ENCODE results near the gene CFAP61. TPM values are rescaled to one million over a fixed set of nuclear protein-coding genes. Genes with fewer than 3 reads are reported as not detected.
A peak's percentile ranks its signal among the peaks of the same experiment; 100 is the strongest.

CFAP61 gene
- total and polyA plus RNA-seq, 7 donors, result 8.3 to 59.4 (median 24.5) TPM

DNA sequence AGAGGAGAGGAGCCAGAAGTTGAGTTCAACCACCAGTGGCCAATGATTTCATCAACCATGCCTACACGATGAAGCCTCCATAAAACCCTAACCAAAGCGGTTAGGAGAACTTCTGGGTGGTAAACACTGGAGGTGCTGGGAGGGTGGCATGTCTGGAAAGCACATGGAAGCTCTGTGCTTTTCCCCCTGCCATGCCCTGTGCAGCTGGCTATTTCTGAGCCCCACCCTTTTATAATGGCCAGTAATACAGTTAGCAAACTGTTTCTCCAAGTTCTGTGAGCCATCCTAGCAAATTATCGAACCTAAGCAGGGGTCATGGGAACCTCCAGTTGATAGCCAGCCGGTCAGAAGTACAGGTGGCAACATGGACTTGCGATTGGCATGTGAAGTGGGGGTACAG, 167.8 kb downstream of the CFAP61 start:
- Histone ChIP-seq H3K27ac (no peak overlapping the region), H3K36me3 (ENCODE audit: insufficient read depth in 1 of 2, low read depth in 1 of 2) (no peaks in the 10 kb centered on the region), H3K4me3 (no peak overlapping the region), H3K27me3 (ENCODE audit: insufficient read depth in 3 of 3, low read length in 2 of 3) (no peaks in the 10 kb centered on the region), H3K4me1 (peaks cover 16% of the 10 kb centered on the region), H3K9me3 (no peaks in the 10 kb centered on the region)
- TF ChIP-seq, protein P1, sequence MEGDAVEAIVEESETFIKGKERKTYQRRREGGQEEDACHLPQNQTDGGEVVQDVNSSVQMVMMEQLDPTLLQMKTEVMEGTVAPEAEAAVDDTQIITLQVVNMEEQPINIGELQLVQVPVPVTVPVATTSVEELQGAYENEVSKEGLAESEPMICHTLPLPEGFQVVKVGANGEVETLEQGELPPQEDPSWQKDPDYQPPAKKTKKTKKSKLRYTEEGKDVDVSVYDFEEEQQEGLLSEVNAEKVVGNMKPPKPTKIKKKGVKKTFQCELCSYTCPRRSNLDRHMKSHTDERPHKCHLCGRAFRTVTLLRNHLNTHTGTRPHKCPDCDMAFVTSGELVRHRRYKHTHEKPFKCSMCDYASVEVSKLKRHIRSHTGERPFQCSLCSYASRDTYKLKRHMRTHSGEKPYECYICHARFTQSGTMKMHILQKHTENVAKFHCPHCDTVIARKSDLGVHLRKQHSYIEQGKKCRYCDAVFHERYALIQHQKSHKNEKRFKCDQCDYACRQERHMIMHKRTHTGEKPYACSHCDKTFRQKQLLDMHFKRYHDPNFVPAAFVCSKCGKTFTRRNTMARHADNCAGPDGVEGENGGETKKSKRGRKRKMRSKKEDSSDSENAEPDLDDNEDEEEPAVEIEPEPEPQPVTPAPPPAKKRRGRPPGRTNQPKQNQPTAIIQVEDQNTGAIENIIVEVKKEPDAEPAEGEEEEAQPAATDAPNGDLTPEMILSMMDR (IDR thresholded peaks at IDR 0.05), result no peak
- intact Hi-C loops (cut with DNase I), result no loop called here
- ATAC-seq (no peak), DNase-seq (no peak)
- 86 to 88% (median 86%) methylated on average over 5 of the region's 5 CpGs for WGBS, 3 donors

GRCh38 chr20:20223981-20224380, 171.6 kb downstream of the CFAP61 start:
- no peak for DNase-seq
- intact Hi-C loops (cut with DNase I), result no loop called here
- H3K36me3 ChIP-seq (ENCODE audit: insufficient read depth in 1 of 2, low read depth in 1 of 2), result no peaks in the 10 kb centered on the region
- peaks cover 8% of the 10 kb centered on the region for H3K9me3 ChIP-seq
- H3K27ac ChIP-seq, result no peak overlapping the region
- H3K4me1 ChIP-seq, result peaks cover 14% of the 10 kb centered on the region
- TF ChIP-seq, protein P1 (IDR thresholded peaks at IDR 0.05), result no peak
- H3K27me3 ChIP-seq (ENCODE audit: insufficient read depth in 3 of 3, low read length in 2 of 3), result no peaks in the 10 kb centered on the region
- 85 to 88% (median 87%) methylated on average over 5 of the region's 5 CpGs for WGBS, 3 donors
- H3K4me3 ChIP-seq, result no peak overlapping the region
- no peak for ATAC-seq

- Histone ChIP-seq H3K4me3 (no peak overlapping the region), H3K27me3 (ENCODE audit: insufficient read depth in 3 of 3, low read length in 2 of 3) (no peaks in the 10 kb centered on the region), H3K36me3 (ENCODE audit: insufficient read depth in 1 of 2, low read depth in 1 of 2) (no peaks in the 10 kb centered on the region), H3K4me1 (peaks cover 22% of the 10 kb centered on the region), H3K9me3 (peaks cover 8% of the 10 kb centered on the region), H3K27ac (no peak overlapping the region)
- ATAC-seq (no peak), DNase-seq (no peak)
- intact Hi-C loops (cut with DNase I), result no loop called here
- TF ChIP-seq, protein P1 (IDR thresholded peaks at IDR 0.05), result no peak
- WGBS, 3 donors, result 83 to 87% (median 85%) methylated on average over 1 of the region's 1 CpG
These were observed 172.5 kb downstream of the CFAP61 start for GRCh38 chr20:20224806-20225205.

GRCh38 chr20:20225325-20226043, 173.2 kb downstream of the CFAP61 start:
- Histone ChIP-seq H3K36me3 (ENCODE audit: insufficient read depth in 1 of 2, low read depth in 1 of 2) (no peaks in the 10 kb centered on the region), H3K4me1 (peaks cover 29% of the 10 kb centered on the region), H3K27me3 (ENCODE audit: insufficient read depth in 3 of 3, low read length in 2 of 3) (no peaks in the 10 kb centered on the region), H3K4me3 (no peak overlapping the region), H3K9me3 (peaks cover 8% of the 10 kb centered on the region), H3K27ac (peak overlapping the region; percentile 34)
- DNase-seq, result no peak
- ATAC-seq, result no peak
- WGBS, 3 donors, result 76 to 85% (median 82%) methylated on average over 6 of the region's 6 CpGs
- intact Hi-C loops (cut with DNase I), result no loop called here
- TF ChIP-seq, protein P1 (IDR thresholded peaks at IDR 0.05), result no peak

- Histone ChIP-seq H3K36me3 (ENCODE audit: insufficient read depth in 1 of 2, low read depth in 1 of 2) (no peaks in the 10 kb centered on the region), H3K27ac (peak overlapping the region; percentile 34), H3K27me3 (ENCODE audit: insufficient read depth in 3 of 3, low read length in 2 of 3) (no peaks in the 10 kb centered on the region), H3K4me3 (no peak overlapping the region), H3K9me3 (peaks cover 8% of the 10 kb centered on the region), H3K4me1 (peaks cover 36% of the 10 kb centered on the region)
- ATAC-seq (peak in 1 of 4 donors; percentile 25), DNase-seq (no peak)
- WGBS, 3 donors, result 36 to 56% (median 36%) methylated on average over 6 of the region's 6 CpGs
- TF ChIP-seq, protein P1 (IDR thresholded peaks at IDR 0.05), result no peak
- intact Hi-C loops (cut with DNase I), result no loop called here
These were observed 174.2 kb downstream of the CFAP61 start for GRCh38 chr20:20226554-20226953.

Data from psoas muscle (tissue), 8 donors.